ENCODE data around the gene HRAS. TPM values are rescaled to one million over a fixed set of nuclear protein-coding genes. Genes with fewer than 3 reads are reported as not detected.

HRAS gene
- total RNA-seq (10 to 100 TPM; 43.6 to 74.7 (median 53.9) TPM), polyA plus RNA-seq (10 to 100 TPM; 53.9 to 76.2 (median 66.3) TPM)
- long read RNA-seq, donor 1, transcript HRAS-201 (6 exons, 894 nt): major isoform, 18 of 36 reads
- long read RNA-seq, donor 1, transcript HRAS-211 (7 exons, 1,114 nt): minor isoform, 8 of 36 reads
- long read RNA-seq, donor 1, partial matches to known transcripts: 4 of 36 reads
- long read RNA-seq, donor 1, other reads (novel, unspliced or antisense): 3 of 36 reads
- long read RNA-seq, donor 2, transcript HRAS-204 (6 exons, 1,233 nt): minor isoform, 9 of 54 reads
- long read RNA-seq, donor 2, transcript HRAS-211 (7 exons, 1,114 nt): minor isoform, 9 of 54 reads
- long read RNA-seq, donor 2, transcript HRAS-201 (6 exons, 894 nt): major isoform, 20 of 54 reads
- long read RNA-seq, donor 2, partial matches to known transcripts: 6 of 54 reads
- long read RNA-seq, donor 2, other reads (novel, unspliced or antisense): 6 of 54 reads

- Histone ChIP-seq H3K27me3 (ENCODE audit: insufficient read depth in 3 of 3, low read length in 2 of 3) (peaks cover 0 to 16% (median 0%) of the 10 kb centered on the region in 3 donors), H3K27ac (peak within 1 kb of the TSS; percentile 90), H3K36me3 (ENCODE audit: insufficient read depth in 1 of 2, low read depth in 1 of 2) (peaks cover 0 to 29% of the 10 kb centered on the region in 2 donors), H3K9me3 (no peaks in the 10 kb centered on the region), H3K4me1 (peaks cover 30% of the 10 kb centered on the region), H3K4me3 (peak within 1 kb of the TSS; percentile 81)
- WGBS, 3 donors: 2 to 7% (median 6%) methylated on average over 41 to 97 of the region's 97 CpGs
- no peak for TF ChIP-seq CTCF (IDR thresholded peaks at IDR 0.05)
- ATAC-seq: peak; percentile 85 to 93 (median 91)
- intact Hi-C loops (cut with DNase I): no loop called here
- peak; percentile 94 to 97 for DNase-seq
Measured at GRCh38 chr11:535519-536454, at the start of gene HRAS. Gene HRAS (minus strand): TSS chr11:535576.

GRCh38 chr11:584287-584686, 48.9 kb upstream of the HRAS start:
- ATAC-seq (no peak), DNase-seq (no peak)
- Histone ChIP-seq H3K4me3 (no peak overlapping the region), H3K27ac (no peak overlapping the region), H3K36me3 (ENCODE audit: insufficient read depth in 1 of 2, low read depth in 1 of 2) (peaks cover 0 to 75% of the 10 kb centered on the region in 2 donors), H3K4me1 (peaks cover 16% of the 10 kb centered on the region), H3K9me3 (no peaks in the 10 kb centered on the region), H3K27me3 (ENCODE audit: insufficient read depth in 3 of 3, low read length in 2 of 3) (no peaks in the 10 kb centered on the region)
- intact Hi-C loops (cut with DNase I): no loop called here
- WGBS, 3 donors: 95 to 96% (median 96%) methylated on average over 10 of the region's 10 CpGs
- no peak for TF ChIP-seq CTCF (IDR thresholded peaks at IDR 0.05)

- ATAC-seq (peak in 1 of 4 donors; percentile 2), DNase-seq (no peak)
- Histone ChIP-seq H3K27me3 (ENCODE audit: insufficient read depth in 3 of 3, low read length in 2 of 3) (no peaks in the 10 kb centered on the region), H3K4me1 (peaks cover 37% of the 10 kb centered on the region), H3K4me3 (no peak overlapping the region), H3K27ac (no peak overlapping the region), H3K36me3 (ENCODE audit: insufficient read depth in 1 of 2, low read depth in 1 of 2) (peaks cover 0 to 50% of the 10 kb centered on the region in 2 donors), H3K9me3 (no peaks in the 10 kb centered on the region)
- intact Hi-C loops (cut with DNase I): no loop called here
- TF ChIP-seq CTCF (IDR thresholded peaks at IDR 0.05): no peak
- WGBS, 3 donors: 76 to 80% (median 77%) methylated on average over 17 of the region's 17 CpGs
Measured at GRCh38 chr11:581752-582151, 46.4 kb upstream of the HRAS start.

GRCh38 chr11:581342-581741, 46.0 kb upstream of the HRAS start:
- WGBS, 3 donors: 63 to 81% (median 75%) methylated on average over 14 of the region's 14 CpGs
- DNase-seq (no peak), ATAC-seq (peak in 1 of 4 donors; percentile 34)
- no peak overlapping the region for H3K4me3 ChIP-seq
- H3K27ac ChIP-seq: peak overlapping the region; percentile 4
- H3K9me3 ChIP-seq: no peaks in the 10 kb centered on the region
- no peak for TF ChIP-seq CTCF (IDR thresholded peaks at IDR 0.05)
- intact Hi-C loops (cut with DNase I): no loop called here
- H3K4me1 ChIP-seq: peaks cover 37% of the 10 kb centered on the region
- no peaks in the 10 kb centered on the region for H3K27me3 ChIP-seq (ENCODE audit: insufficient read depth in 3 of 3, low read length in 2 of 3)
- peaks cover 0 to 46% of the 10 kb centered on the region in 2 donors for H3K36me3 ChIP-seq (ENCODE audit: insufficient read depth in 1 of 2, low read depth in 1 of 2)
